H9 (cell line): Measurements from ENCODE around the gene GREB1L. TPM values are rescaled to one million over a fixed set of nuclear protein-coding genes. Genes with fewer than 3 reads are reported as not detected.

Experiments
- DNase-seq: peaks from one replicate; pipeline ENCODE4 v3.0.0-alpha.2; 2017
- H2AFZ ChIP-seq: one replicate; pipeline ENCODE4 v1.6.1; 2013; ENCODE audit warnings: mild to moderate bottlenecking, low read length, control low read depth, moderate library complexity
- H2AK5ac ChIP-seq: 2 replicates; pipeline ENCODE4 v1.6.1; 2013; ENCODE audit warnings: low read length, control low read depth, mixed read lengths; ENCODE audit not compliant: insufficient read length
- H2BK120ac ChIP-seq: one replicate; pipeline ENCODE4 v1.6.1; 2013; ENCODE audit warnings: low read depth, mild to moderate bottlenecking, low read length, control low read depth, inconsistent platforms; ENCODE audit not compliant: poor library complexity, severe bottlenecking
- H2BK12ac ChIP-seq: 2 replicates; pipeline ENCODE4 v1.6.1; 2013; ENCODE audit warnings: low read length, control low read depth, mixed read lengths, low read depth; ENCODE audit not compliant: insufficient read length
- H2BK15ac ChIP-seq: 2 replicates; pipeline ENCODE4 v1.6.1; 2013; ENCODE audit warnings: low read depth, low read length, control low read depth
- H2BK20ac ChIP-seq: one replicate; pipeline ENCODE4 v1.6.1; 2013; ENCODE audit warnings: low read depth, mild to moderate bottlenecking, low read length, control low read depth, inconsistent platforms; ENCODE audit not compliant: poor library complexity, severe bottlenecking
- H2BK5ac ChIP-seq: 2 replicates; pipeline ENCODE4 v1.6.1; 2013; ENCODE audit warnings: low read length, control low read depth, mixed read lengths; ENCODE audit not compliant: insufficient read length
- H3K14ac ChIP-seq: 2 replicates; pipeline ENCODE4 v1.6.1; 2013; ENCODE audit warnings: low read length, control low read depth; ENCODE audit not compliant: insufficient read depth
- H3K18ac ChIP-seq: 2 replicates; pipeline ENCODE4 v1.6.1; 2013; ENCODE audit warnings: low read depth, mild to moderate bottlenecking, mixed read lengths, low read length, control low read depth; ENCODE audit not compliant: insufficient read length
- H3K23ac ChIP-seq: 2 replicates; pipeline ENCODE4 v1.6.1; 2013; ENCODE audit warnings: low read length, control low read depth, mixed read lengths, low read depth; ENCODE audit not compliant: insufficient read length
- H3K23me2 ChIP-seq: 2 replicates; pipeline ENCODE4 v1.6.1; 2013; ENCODE audit warnings: low read depth, mild to moderate bottlenecking, mixed read lengths, low read length, control low read depth; ENCODE audit not compliant: insufficient read length, poor library complexity, severe bottlenecking
- H3K27ac ChIP-seq: 2 replicates; pipeline ENCODE4 v1.5.1; 2013; ENCODE audit warnings: low read length, control low read depth, mixed read lengths, low read depth; ENCODE audit not compliant: insufficient read length
- H3K27me3 ChIP-seq: 2 replicates; pipeline ENCODE4 v1.6.1; 2013; ENCODE audit warnings: low read length, control low read depth, inconsistent platforms; ENCODE audit not compliant: insufficient read depth
- H3K4ac ChIP-seq: 2 replicates; pipeline ENCODE4 v1.6.1; 2013; ENCODE audit warnings: low read depth, mild to moderate bottlenecking, control low read depth, inconsistent platforms, low read length, moderate library complexity
- H3K4me1 ChIP-seq: 2 replicates; pipeline ENCODE4 v1.6.1; 2013; ENCODE audit warnings: low read length, control low read depth, inconsistent platforms; ENCODE audit not compliant: insufficient read depth
- H3K4me2 ChIP-seq: 2 replicates; pipeline ENCODE4 v1.6.1; 2013; ENCODE audit warnings: low read length, control low read depth, mixed read lengths; ENCODE audit not compliant: insufficient read length, insufficient read depth
- H3K56ac ChIP-seq: 2 replicates; pipeline ENCODE4 v1.6.1; 2013; ENCODE audit warnings: low read depth, mild to moderate bottlenecking, mixed read lengths, low read length, control low read depth; ENCODE audit not compliant: insufficient read length
- H3K79me1 ChIP-seq: 2 replicates; pipeline ENCODE4 v1.6.1; 2013; ENCODE audit warnings: low read depth, mild to moderate bottlenecking, moderate library complexity, low read length, control low read depth, inconsistent platforms; ENCODE audit not compliant: insufficient read depth, poor library complexity, severe bottlenecking
- H3K79me2 ChIP-seq: 2 replicates; pipeline ENCODE4 v1.6.1; 2013; ENCODE audit warnings: low read length, control low read depth, inconsistent platforms; ENCODE audit not compliant: insufficient read depth
- H3K9ac ChIP-seq: 2 replicates; pipeline ENCODE4 v1.6.1; 2013; ENCODE audit warnings: low read length, control low read depth, mixed read lengths; ENCODE audit not compliant: insufficient read length; ENCODE audit errors: extremely low read depth
- H3K9me3 ChIP-seq: one replicate; pipeline ENCODE4 v1.6.1; 2013; ENCODE audit warnings: low read depth, low read length, inconsistent platforms; ENCODE audit not compliant: control insufficient read depth
- H3T11ph ChIP-seq: one replicate; pipeline ENCODE4 v1.6.1; 2013; ENCODE audit warnings: mild to moderate bottlenecking, low read length, control low read depth, inconsistent platforms
- H4K20me1 ChIP-seq: one replicate; pipeline ENCODE4 v1.6.1; 2013; ENCODE audit not compliant: control insufficient read depth, insufficient read length, insufficient read depth
- H4K5ac ChIP-seq: 2 replicates; pipeline ENCODE4 v1.6.1; 2013; ENCODE audit warnings: low read depth, mild to moderate bottlenecking, mixed read lengths, low read length, control low read depth; ENCODE audit not compliant: insufficient read length
- H4K8ac ChIP-seq: replicated peaks from 2 replicates; pipeline ENCODE4 v1.6.1; 2013; ENCODE audit warnings: low read length, control low read depth, mixed read lengths, low read depth; ENCODE audit not compliant: insufficient read length
- H4K91ac ChIP-seq: 2 replicates; pipeline ENCODE4 v1.6.1; 2013; ENCODE audit warnings: low read depth, mild to moderate bottlenecking, moderate library complexity, mixed read lengths, low read length, control low read depth; ENCODE audit not compliant: insufficient read length
- H3K27ac Mint-ChIP-seq, 3 experiments: 2 replicates in 2 of 3; 3 replicates in 1 of 3; pipeline ENCODE4 v1.8.0; 2020 to 2021; ENCODE audit warnings: mixed read lengths in 3 of 3, mild to moderate bottlenecking in 1 of 3, moderate library complexity in 1 of 3
- H3K27me3 Mint-ChIP-seq: 2 replicates; pipeline ENCODE4 v1.8.0; 2021; ENCODE audit warnings: low read depth, mild to moderate bottlenecking, moderate library complexity, mixed read lengths
- H3K36me3 Mint-ChIP-seq, 3 experiments: 2 replicates in 2 of 3; 3 replicates in 1 of 3; pipeline ENCODE4 v1.8.0; 2020 to 2021; ENCODE audit warnings: low read depth in 3 of 3, mixed read lengths in 3 of 3; ENCODE audit not compliant: insufficient read depth in 1 of 3
- H3K4me1 Mint-ChIP-seq, 2 experiments: 2 replicates each; pipeline ENCODE4 v1.8.0; 2020; ENCODE audit warnings: mixed read lengths in 2 of 2
- H3K4me3 Mint-ChIP-seq, 2 experiments: 2 replicates in 1 of 2; 3 replicates in 1 of 2; pipeline ENCODE4 v1.8.0; 2020 to 2021; ENCODE audit warnings: mild to moderate bottlenecking in 2 of 2, mixed read lengths in 2 of 2, moderate library complexity in 1 of 2
- H3K9me3 Mint-ChIP-seq, 2 experiments: 2 replicates in 1 of 2; 3 replicates in 1 of 2; pipeline ENCODE4 v1.8.0; 2020; ENCODE audit warnings: mild to moderate bottlenecking in 2 of 2, mixed read lengths in 2 of 2, moderate library complexity in 1 of 2
- CTCF ChIP-seq: fragments of 200-600 bp; sonication (generic); conservative IDR thresholded peaks from 3 replicates; pipeline ENCODE4 v1.8.0; 2021; ENCODE audit warnings: antibody characterized with exemption, mild to moderate bottlenecking
- WGBS: extraction: QIAGEN DNeasy Blood & Tissue Kit; methylation state at CpG from one replicate; pipeline ENCODE4 v1.1.7; 2013; ENCODE audit warnings: missing lambda C conversion rate, low lambda C conversion rate, mixed read lengths; ENCODE audit not compliant: insufficient read length; ENCODE audit errors: extremely low coverage; 5-methylcytosine and 5-hydroxymethylcytosine counted together
- total RNA-seq: library from RNA; stranded (reverse); gene quantifications from 2 replicates; pipeline ENCODE4 v1.2.1, GENCODE V29; 2021

GREB1L gene
- total RNA-seq, 1 experiment from 2014 or later, result 2.7 TPM

GRCh38 chr18:21298351-21298750 lies 56.3 kb downstream of the GREB1L start:
- TF ChIP-seq CTCF, result no peak
- Histone ChIP-seq H3K79me2 (no peaks in the 10 kb centered on the region), H4K91ac (no peak overlapping the region), H3K23ac (no peak overlapping the region), H4K8ac (no peak overlapping the region), H3K9me3 (no peaks in the 10 kb centered on the region), H4K20me1 (no peaks in the 10 kb centered on the region), H3K4me1 (no peaks in the 10 kb centered on the region), H2BK20ac (no peak overlapping the region), H3T11ph (no peak overlapping the region), H3K9ac (no peak overlapping the region), H3K79me1 (no peaks in the 10 kb centered on the region), H3K23me2 (no peaks in the 10 kb centered on the region), H2AK5ac (no peak overlapping the region), H3K4ac (no peak overlapping the region), H3K18ac (no peak overlapping the region), H2BK5ac (no peak overlapping the region), H3K27me3 (no peaks in the 10 kb centered on the region), H3K56ac (no peak overlapping the region), H3K27ac (no peak overlapping the region), H3K14ac (no peak overlapping the region), H2BK15ac (no peak overlapping the region), H2BK12ac (no peak overlapping the region), H2BK120ac (no peak overlapping the region), H3K4me2 (no peak overlapping the region), H2AFZ (no peak overlapping the region), H4K5ac (no peak overlapping the region)
- WGBS, result no CpG with 5 or more reads among the region's 4 CpGs
- H3K36me3 Mint-ChIP-seq, result no peaks in the 10 kb centered on the region; a peak in 1 of 7 replicates
- H3K4me3 Mint-ChIP-seq, result no peak overlapping the region
- DNase-seq, result no peak
- no peaks in the 10 kb centered on the region for H3K27me3 Mint-ChIP-seq
- peak overlapping the region in 1 of 3 experiments; percentile 33; a peak in 1 of 7 replicates for H3K27ac Mint-ChIP-seq
- H3K4me1 Mint-ChIP-seq, result peaks cover 30 to 63% of the 10 kb centered on the region in 2 experiments
- H3K9me3 Mint-ChIP-seq, result no peaks in the 10 kb centered on the region
